HG03520 (cell line): ENCODE measurements around the gene SIRT3.
A peak's percentile ranks its signal among the peaks of the same experiment; 100 is the strongest.
"Not testable (repeated sequence)": the region's sequence is repeated elsewhere in the genome, so short reads cannot be mapped to it uniquely, and the experiment has no call there.

Experiments used
- ATAC-seq: cut with Tn5 transposase; IDR thresholded peaks from one replicate; pipeline ENCODE4 v1.9.1; 2021; ENCODE audit warnings: mild to moderate bottlenecking, moderate library complexity; ENCODE audit not compliant: unreplicated experiment

SIRT3 gene

GRCh38 chr11:244376-244775, 8.2 kb upstream of the SIRT3 start:
- no peak for ATAC-seq

GRCh38 chr11:241634-242033, 5.5 kb upstream of the SIRT3 start:
- no peak for ATAC-seq

GRCh38 chr11:240315-240714, 4.2 kb upstream of the SIRT3 start:
- ATAC-seq: no peak

GRCh38 chr11:238346-238745, 2.2 kb upstream of the SIRT3 start:
- not testable (repeated sequence) for ATAC-seq

- peak; percentile 74 for ATAC-seq
These were observed 929 bp upstream of the SIRT3 start, which contains the start of gene PSMD13 for GRCh38 chr11:236774-237767. PSMD13 (plus strand) TSS chr11:236976; CDS start chr11:237050, 74 bp downstream.

GRCh38 chr11:235609-235996, 539 bp downstream of the SIRT3 start:
- peak; percentile 12 for ATAC-seq

- no peak for ATAC-seq
These were observed 962 bp downstream of the SIRT3 start for GRCh38 chr11:235180-235579.

GRCh38 chr11:232783-233565, 3.2 kb downstream of the SIRT3 start:
- ATAC-seq: no peak

- no peak for ATAC-seq
These were observed 5.7 kb downstream of the SIRT3 start for GRCh38 chr11:230431-230830.

- ATAC-seq: no peak
These were observed 8.2 kb downstream of the SIRT3 start for GRCh38 chr11:227824-228379.

GRCh38 chr11:225734-226453, 10.2 kb downstream of the SIRT3 start:
- ATAC-seq: no peak

GRCh38 chr11:224424-224823, 11.7 kb downstream of the SIRT3 start:
- no peak for ATAC-seq

GRCh38 chr11:223884-224283, 12.3 kb downstream of the SIRT3 start:
- ATAC-seq: no peak

- ATAC-seq: no peak
These were observed 12.9 kb downstream of the SIRT3 start for GRCh38 chr11:223026-223789.

- ATAC-seq: no peak
These were observed 13.9 kb downstream of the SIRT3 start for GRCh38 chr11:221998-222789.

- no peak for ATAC-seq
These were observed 14.6 kb downstream of the SIRT3 start for GRCh38 chr11:221539-221938.

GRCh38 chr11:220641-221215, 15.4 kb downstream of the SIRT3 start:
- ATAC-seq: not testable (repeated sequence)

GRCh38 chr11:218815-219593, 17.1 kb downstream of the SIRT3 start:
- ATAC-seq: no peak
